GM19240 (cell line): Measurements from ENCODE around the gene ZGPAT.

Experiments used
- DNase-seq: peaks from one replicate; pipeline ENCODE4 v3.0.0; 2011; ENCODE audit warnings: low spot score; ENCODE audit not compliant: insufficient read length

The ZGPAT gene

GRCh38 chr20:63678667-63679465 lies 29.0 kb upstream of the ZGPAT start:
- no peak for DNase-seq

DNA sequence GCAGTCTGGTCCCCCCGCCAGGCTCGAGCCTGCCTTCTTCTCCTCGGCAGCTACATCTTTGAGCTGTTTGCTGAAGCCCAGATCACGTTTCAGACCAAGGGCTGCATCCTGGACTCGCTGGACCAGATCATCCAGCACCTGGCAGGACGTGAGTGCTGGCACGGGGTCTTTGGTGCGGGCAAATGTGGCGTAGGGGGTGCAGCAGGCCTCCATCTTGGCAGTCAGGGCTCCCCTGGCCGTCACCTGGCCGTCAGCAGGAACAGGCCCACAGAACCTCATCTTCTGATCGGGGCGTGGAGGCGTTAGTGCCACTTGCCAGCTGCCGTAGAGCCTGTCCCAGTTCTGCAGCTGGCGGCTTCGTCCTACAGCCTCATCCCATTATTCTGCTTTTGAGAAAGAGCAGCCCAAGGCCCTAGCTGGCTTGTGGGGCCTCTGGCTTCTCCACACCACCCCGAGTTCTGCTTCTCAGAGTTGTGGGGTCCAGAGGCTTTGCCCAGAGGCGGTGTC lies 28.0 kb upstream of the ZGPAT start:
- no peak for DNase-seq

- no peak for DNase-seq
These were observed 27.4 kb upstream of the ZGPAT start for GRCh38 chr20:63680427-63680826.

- DNase-seq, result no peak
These were observed 26.8 kb upstream of the ZGPAT start for GRCh38 chr20:63680857-63681608.

GRCh38 chr20:63681609-63682142 lies 26.2 kb upstream of the ZGPAT start:
- DNase-seq, result no peak

DNA sequence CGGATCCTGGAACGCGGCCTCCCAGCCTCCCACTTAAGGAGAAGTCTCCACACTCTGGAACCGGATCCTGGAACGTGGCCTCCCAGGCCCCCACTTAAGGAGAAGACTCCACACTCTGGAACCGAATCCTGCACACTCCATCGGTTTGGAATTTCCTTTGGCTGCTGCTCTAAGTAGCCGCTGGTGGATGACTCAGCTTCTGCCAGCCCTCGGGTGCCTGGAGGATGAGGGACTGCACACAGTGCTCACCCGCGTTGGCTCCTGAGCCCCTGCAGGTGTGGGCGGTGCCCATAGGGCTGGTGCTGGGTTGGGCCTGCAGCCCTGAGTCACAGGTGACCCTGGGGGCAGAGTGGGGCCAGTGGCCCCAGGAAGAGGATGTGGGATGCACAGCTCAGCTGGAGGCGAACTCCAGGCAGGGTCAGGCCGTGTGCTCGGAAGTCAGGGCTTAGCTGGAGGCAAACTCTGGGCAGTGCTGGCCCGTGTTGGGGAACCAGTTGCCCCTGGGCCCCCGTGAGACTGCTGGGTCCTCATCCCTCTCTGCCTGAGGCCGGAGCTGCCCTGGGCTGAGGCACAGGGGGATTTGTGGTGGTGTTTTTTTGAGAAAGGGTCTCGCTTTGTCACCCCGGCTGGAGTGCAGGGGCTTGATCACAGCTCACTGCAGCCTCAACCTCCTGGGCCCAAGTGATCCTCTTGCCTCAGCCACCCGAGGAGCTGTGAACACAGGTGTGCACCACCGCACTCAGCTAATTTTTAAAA lies 25.3 kb upstream of the ZGPAT start:
- no peak for DNase-seq

- no peak for DNase-seq
These were observed 22.4 kb upstream of the ZGPAT start for GRCh38 chr20:63685269-63686026.

DNA sequence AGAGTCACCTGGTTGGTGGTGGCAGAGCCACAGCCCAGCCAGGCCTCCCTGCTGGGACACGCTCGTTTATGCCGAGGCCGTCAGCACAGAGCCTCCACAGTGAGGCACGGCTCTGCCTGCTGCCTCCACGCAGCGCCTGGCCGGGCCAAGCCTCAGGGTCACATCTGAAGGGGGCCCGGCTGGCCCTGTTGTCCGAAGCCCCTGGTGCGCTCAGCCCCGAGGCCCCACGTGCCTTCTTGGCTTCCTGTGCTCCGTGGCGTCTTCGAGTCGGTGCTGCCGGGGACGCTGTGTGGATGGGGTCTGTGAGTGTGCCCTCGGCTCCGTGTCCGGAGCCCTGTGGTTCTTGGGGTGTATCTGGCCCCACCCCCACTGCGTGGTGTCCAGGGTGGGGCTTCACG lies 21.7 kb upstream of the ZGPAT start:
- no peak for DNase-seq

DNA sequence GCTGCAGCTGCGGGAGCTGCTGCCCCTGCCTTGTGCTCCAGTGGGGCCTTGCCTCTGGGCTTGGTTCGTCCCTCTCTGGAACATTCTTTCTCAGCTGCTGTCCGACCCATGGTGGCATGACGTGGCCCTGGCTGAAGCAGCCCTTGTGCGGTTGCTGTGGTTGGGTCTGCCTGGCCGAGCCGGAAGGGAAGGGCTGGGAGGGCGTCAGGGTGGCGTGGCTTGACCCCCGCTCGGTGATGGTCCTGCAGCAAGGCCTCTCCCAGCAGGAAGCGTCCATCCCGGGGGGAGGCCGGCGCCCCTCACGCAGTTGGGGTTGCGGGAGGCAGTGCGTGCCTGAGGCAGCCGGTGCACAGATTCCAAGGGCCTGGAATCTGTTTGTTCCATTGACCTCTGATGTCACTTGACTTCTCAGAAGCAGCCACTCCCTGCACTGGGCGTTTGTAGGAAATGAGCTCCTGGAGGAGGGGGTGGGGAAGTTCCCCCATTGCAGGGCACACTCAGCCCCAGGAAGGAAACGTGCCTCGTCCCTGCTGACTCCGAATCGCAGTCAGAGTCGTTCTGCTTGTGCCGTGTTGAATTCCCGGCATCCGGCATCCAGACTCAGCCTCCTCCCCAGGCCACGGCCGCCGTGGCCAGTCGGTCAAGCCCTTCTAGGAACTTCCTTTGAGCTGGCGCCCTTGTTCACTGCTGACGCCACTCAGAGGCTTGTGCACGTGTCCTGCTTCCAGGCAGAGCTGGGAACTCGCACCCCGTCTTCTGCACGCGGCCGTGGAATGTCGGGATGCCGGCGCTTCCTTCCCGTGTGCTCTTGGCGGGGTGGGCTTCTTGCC lies 21.1 kb upstream of the ZGPAT start:
- DNase-seq, result no peak

GRCh38 chr20:63687419-63688178 lies 20.2 kb upstream of the ZGPAT start:
- no peak for DNase-seq

DNA sequence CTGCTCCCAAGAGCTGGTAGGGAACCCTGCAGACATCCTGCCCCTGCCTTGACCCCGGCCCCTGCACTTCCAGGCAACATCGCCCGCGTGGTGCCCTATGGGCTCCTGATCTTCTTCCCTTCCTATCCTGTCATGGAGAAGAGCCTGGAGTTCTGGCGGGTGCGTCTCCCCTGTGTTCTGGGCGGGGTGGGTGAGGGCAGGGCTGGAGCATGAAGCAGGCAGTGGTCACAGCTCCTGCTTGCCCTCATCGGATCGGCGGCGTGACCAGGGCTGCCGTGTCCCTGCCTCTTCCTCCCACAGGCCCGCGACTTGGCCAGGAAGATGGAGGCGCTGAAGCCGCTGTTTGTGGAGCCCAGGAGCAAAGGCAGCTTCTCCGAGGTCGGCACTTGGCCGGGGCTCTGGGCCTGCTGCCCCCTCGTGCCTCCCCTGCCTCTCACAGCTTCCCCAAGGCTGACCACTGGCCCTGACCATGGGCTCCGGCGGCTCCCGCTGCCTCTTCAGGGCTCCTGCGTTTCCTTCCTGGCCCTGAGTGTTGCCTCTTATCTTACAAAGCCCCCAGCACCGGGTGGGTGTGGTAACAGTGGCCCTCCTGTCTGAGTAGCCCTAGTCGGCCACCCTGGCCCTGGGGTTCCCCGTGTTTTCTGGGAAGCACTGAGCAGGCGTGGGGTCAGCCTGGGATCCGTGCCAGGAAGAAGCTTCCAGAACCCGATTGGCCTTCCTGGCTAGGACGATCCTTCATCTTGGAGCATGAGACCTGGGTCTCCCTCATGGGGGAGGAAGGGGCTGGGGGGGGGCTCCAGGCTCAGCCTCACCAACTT lies 19.4 kb upstream of the ZGPAT start:
- no peak for DNase-seq

DNA sequence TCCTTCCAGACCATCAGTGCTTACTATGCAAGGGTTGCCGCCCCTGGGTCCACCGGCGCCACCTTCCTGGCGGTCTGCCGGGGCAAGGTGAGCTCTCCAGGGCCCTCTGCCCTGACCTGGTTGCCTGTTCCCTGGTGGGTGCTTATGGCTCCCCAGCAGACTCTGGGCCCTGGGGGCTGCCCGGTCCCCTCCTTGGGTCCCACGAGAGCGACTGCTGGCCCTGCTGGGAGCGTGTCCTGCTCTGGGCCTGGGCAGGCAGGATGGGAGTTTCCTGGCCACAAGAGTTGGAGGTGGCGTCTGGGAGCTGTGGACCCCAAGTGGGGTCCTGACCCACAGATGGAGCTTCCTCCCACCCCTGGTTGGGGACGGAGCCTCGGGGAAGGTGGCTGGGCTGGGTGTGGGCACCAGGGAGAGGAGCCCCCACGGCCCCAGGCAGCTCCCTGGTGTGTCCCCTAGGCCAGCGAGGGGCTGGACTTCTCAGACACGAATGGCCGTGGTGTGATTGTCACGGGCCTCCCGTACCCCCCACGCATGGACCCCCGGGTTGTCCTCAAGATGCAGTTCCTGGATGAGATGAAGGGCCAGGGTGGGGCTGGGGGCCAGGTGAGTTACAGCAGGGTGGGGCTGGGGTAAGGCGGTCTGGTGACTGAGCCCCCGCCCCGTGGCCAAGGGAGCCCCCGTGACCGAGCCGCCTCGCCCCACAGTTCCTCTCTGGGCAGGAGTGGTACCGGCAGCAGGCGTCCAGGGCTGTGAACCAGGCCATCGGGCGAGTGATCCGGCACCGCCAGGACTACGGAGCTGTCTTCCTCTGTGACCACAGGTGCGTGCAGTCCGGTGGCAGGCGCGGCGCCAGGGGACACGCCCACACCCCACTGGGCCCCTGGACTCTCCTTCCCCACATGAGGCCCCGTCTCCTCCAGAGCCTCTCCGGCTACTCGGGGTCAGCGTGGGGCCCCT lies 18.5 kb upstream of the ZGPAT start:
- DNase-seq, result no peak

GRCh38 chr20:63690003-63690897 lies 17.6 kb upstream of the ZGPAT start:
- DNase-seq, result no peak

DNA sequence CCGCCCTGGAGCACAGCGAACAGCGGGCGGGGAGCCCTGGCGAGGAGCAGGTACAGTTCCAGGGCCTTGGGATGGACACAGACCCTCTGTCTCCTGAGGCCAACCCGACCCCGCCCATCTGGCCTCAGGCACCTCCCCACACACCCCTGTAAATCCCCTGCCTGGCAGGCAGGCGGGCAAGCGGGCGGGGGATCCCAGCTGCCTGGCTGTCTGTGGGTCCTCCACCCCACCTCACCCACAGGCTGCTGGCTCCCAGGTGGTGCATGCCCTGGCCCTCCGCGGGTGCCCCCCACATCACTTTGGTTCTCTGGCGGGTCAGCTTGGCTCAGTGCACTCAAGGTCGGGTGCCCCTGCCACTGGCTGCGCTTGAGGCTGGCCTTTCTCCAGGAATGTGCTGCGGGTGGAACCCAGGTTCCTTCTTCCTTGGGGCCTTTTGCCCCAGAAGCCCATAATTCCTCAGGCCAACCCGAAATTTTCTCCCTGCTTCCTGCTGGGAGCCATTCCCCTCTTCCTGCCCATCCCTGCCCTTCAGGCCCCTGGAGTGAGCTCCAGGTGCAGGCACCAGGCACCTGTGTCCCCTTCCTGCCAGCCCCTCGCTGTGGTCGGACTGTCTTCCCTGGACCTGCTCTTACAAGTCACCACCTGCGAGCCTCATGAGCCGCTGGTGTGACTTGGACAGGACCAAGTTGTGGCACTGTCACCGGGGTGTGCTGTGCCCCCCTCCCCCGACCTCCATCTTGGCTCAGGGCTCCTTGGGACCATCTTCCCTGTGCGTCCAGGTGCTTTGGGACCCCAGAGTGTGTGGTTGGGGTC lies 16.7 kb upstream of the ZGPAT start:
- DNase-seq, result no peak

DNA sequence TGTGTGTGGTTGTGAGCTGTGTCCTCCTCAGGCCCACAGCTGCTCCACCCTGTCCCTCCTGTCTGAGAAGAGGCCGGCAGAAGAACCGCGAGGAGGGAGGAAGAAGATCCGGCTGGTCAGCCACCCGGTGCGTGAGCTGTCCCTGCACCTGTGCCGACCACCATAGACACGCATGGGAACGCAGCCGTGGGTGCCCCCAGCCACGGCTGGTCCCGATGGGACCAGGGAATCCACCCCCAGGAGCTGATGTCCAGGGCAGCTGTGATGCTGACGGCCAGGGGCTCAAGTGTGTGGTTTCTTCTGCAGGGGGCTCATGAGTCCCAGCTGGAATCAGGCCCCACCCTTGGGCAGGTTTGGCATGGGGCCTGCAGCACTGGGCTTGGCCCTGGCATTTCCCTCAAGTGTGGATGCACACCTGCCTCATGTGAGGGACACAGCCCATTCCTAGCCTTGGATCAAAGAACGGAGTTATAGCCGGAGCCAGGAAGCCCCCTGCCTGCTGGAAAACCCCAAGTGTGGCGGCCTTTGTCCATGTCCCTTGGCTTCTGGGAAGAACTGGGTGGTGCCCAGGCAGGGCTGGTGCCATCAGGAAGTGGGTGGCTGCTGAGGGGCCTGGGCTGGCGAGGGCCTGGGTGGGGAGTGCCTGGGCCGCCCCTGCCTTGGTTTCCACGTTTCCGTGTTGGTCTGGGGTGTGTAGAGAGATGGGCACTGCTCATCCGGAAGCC lies 16.0 kb upstream of the ZGPAT start:
- no peak for DNase-seq
